C4-2B (cell line): ENCODE results near the gene OR52N1.

Source experiments
- CTCF ChIP-seq: fragments of 450-650 bp; conservative IDR thresholded peaks from 2 replicates; pipeline ENCODE4 v1.5.1; 2017; ENCODE audit warnings: mild to moderate bottlenecking
- ZFX ChIP-seq: fragments of 450-650 bp; IDR thresholded peaks from 2 replicates; pipeline ENCODE4 v1.6.1; 2017

- TF ChIP-seq ZFX (no peak), CTCF (no peak)
Measured at GRCh38 chr11:5831196-5831829, 40.2 kb upstream of the OR52N1 start.
